ENCODE measurements around the gene ADAMTS13. TPM values are rescaled to one million over a fixed set of nuclear protein-coding genes. Genes with fewer than 3 reads are reported as not detected.
A peak's percentile ranks its signal among the peaks of the same experiment; 100 is the strongest.

Gene ADAMTS13
- total and polyA plus RNA-seq, 2 donors (not counting 3 experiments of a cell fraction or from before 2014, with no cell fraction given): 1.5 to 2.5 TPM

- Histone ChIP-seq H2AFZ (ENCODE audit: low read depth, low read length) (peak overlapping the region; percentile 70), H3K4me2 (ENCODE audit: insufficient read depth, low read length) (peak overlapping the region; percentile 56), H3K4me1 (ENCODE audit: control insufficient read depth, extremely low read depth, insufficient read depth, low read length) (peaks cover 9% of the 10 kb centered on the region), H3K27me3 (ENCODE audit: control insufficient read depth in 2 of 2, insufficient read depth in 2 of 2, low read length in 2 of 2) (no peaks in the 10 kb centered on the region), H4K20me1 (replicated peaks; ENCODE audit: control insufficient read depth, extremely low read depth, insufficient read depth, low read length) (no peaks in the 10 kb centered on the region), H3K9ac (replicated peaks; ENCODE audit: extremely low read depth, insufficient read depth, low read length) (no peak overlapping the region), H3K9me3 (replicated peaks; ENCODE audit: control insufficient read depth, insufficient read depth, low read length) (no peaks in the 10 kb centered on the region), H3K4me3 (replicated peaks in 1 of 3; ENCODE audit: insufficient read depth in 1 of 3, low read depth in 1 of 3, low read length in 3 of 3) (no peak overlapping the region), H3K9me1 (replicated peaks; ENCODE audit: control insufficient read depth, extremely low read depth, insufficient read depth, low read length) (no peaks in the 10 kb centered on the region), H3K79me2 (ENCODE audit: control insufficient read depth, insufficient read depth, low read length) (no peaks in the 10 kb centered on the region), H3K27ac (ENCODE audit: insufficient read depth, low read depth, low read length) (no peak overlapping the region), H3K36me3 (ENCODE audit: control insufficient read depth in 2 of 2, extremely low read depth in 1 of 2, insufficient read depth in 2 of 2, low read length in 2 of 2) (no peaks in the 10 kb centered on the region)
- FAIRE-seq (peak; percentile 12), DNase-seq (ENCODE audit: low read depth, low spot score) (no peak)
- dilution Hi-C loops (cut with MboI; ENCODE audit: extremely low pct_ligation_motif_present, low sequenced_read_pairs): no loop called here
- no TSS peak for BruUV-seq (replicated peaks)
- no peak for TF ChIP-seq CTCF (IDR thresholded peaks at IDR 0.05; ENCODE audit: extremely low read depth in 1 of 2, insufficient read depth in 1 of 2, low read depth in 1 of 2, low read length in 2 of 2)
- no peak for TF ChIP-seq MYC (IDR thresholded peaks at IDR 0.05; ENCODE audit: low read depth, low read length)
- TF ChIP-seq JUN (IDR thresholded peaks at IDR 0.05; ENCODE audit: borderline replicate concordance, insufficient read depth, insufficient read length, low read depth): no peak
- TF ChIP-seq FOS (IDR thresholded peaks at IDR 0.05; ENCODE audit: borderline replicate concordance, insufficient read depth, low read length): no peak
- TF ChIP-seq MAX (IDR thresholded peaks at IDR 0.05; ENCODE audit: insufficient read depth, insufficient read length): no peak
- no peak for TF ChIP-seq POLR2AphosphoS5 (IDR thresholded peaks at IDR 0.05; ENCODE audit: insufficient read depth, low read depth, low read length)
- no peak for TF ChIP-seq POLR2A (IDR thresholded peaks at IDR 0.05; ENCODE audit: low read depth, low read length)
- no peak for TF ChIP-seq GATA2 (IDR thresholded peaks at IDR 0.05; ENCODE audit: insufficient read depth, insufficient read length, low read depth, low read length)
- intact Hi-C loops (cut with micrococcal nuclease): loop anchor here (1.0 kb wide), 2 partner anchors 21 to 51 kb away; partner anchors contain the start of gene SLC2A6
- POLR2A ChIA-PET: interaction anchor here (1.0 to 1.5 kb wide), 4 partner anchors 13 to 111 kb away, joined by 3 to 8 read pairs (median 6); partner anchors contain the start of genes MED22, RPL7A and SLC2A6
- CTCF ChIA-PET: interaction anchor here (0.8 to 1.5 kb wide), 2 partner anchors 28 to 273 kb away, joined by 3 to 4 read pairs; no protein-coding TSS in a partner anchor
Observed at GRCh38 chr9:133458643-133459312, 36.6 kb downstream of the ADAMTS13 start.

Measured in endothelial cell of umbilical vein (primary cell).